HEK293 (cell line): ENCODE results near the gene PRPF6.

Experiments
- CTCF ChIA-PET: fragments of 350-600 bp; formaldehyde crosslinking; extraction: SDS; loops from one replicate; lab custom pipeline; 2021; ENCODE audit warnings: antibody characterized with exemption; lab: Yijun Ruan, JAX
- POLR2A ChIA-PET: fragments of 300-600 bp; formaldehyde crosslinking; extraction: SDS; loops from one replicate; lab custom pipeline; 2020; ENCODE audit warnings: antibody characterized with exemption, inconsistent platforms; lab: Yijun Ruan, JAX
- H3K27ac ChIP-seq: fragments of 200-500 bp; sonication (Bioruptor generic); 2 replicates; pipeline ENCODE4 v1.5.1; 2014; ENCODE audit warnings: low read depth, low read length, control low read depth, inconsistent platforms; ENCODE audit errors: extremely low read depth
- H3K36me3 ChIP-seq, 2 experiments: fragments of 200-500 bp in 1 of 2; sonication (Bioruptor generic) in 1 of 2; 1 replicate in 1 of 2; 2 replicates in 1 of 2; pipeline ENCODE4 v1.5.1; 2014 to 2017; ENCODE audit warnings: inconsistent platforms in 2 of 2, low read length in 2 of 2; ENCODE audit not compliant: control insufficient read depth in 2 of 2, insufficient read depth in 1 of 2
- H3K4me1 ChIP-seq: fragments of 200-500 bp; sonication (Bioruptor generic); 2 replicates; pipeline ENCODE4 v1.5.1; 2014; ENCODE audit warnings: mild to moderate bottlenecking, low read length, inconsistent platforms; ENCODE audit not compliant: control insufficient read depth, insufficient read depth
- H3K4me3 ChIP-seq: 2 replicates; pipeline ENCODE4 v1.5.1; 2011; ENCODE audit warnings: low read depth, mild to moderate bottlenecking, control low read depth, low read length, moderate library complexity
- H3K9me3 ChIP-seq: fragments of 200-500 bp; sonication (Bioruptor generic); 2 replicates; pipeline ENCODE4 v1.5.1; 2014; ENCODE audit warnings: low read depth, low read length, inconsistent platforms; ENCODE audit not compliant: control insufficient read depth, insufficient read depth
- IKZF3 ChIP-seq: fragments of 450-650 bp; IDR thresholded peaks from 2 replicates; pipeline ENCODE4 v1.5.0; 2018; ENCODE audit warnings: missing biosample characterization, mild to moderate bottlenecking, missing genetic modification characterization, moderate library complexity
- KLF9 ChIP-seq: fragments of 450-650 bp; formaldehyde crosslinking; IDR thresholded peaks from 2 replicates; pipeline ENCODE4 v1.5.1; 2016; ENCODE audit warnings: missing biosample characterization, missing genetic modification characterization, low read depth
- PATZ1 ChIP-seq: fragments of 450-650 bp; formaldehyde crosslinking; IDR thresholded peaks from 2 replicates; pipeline ENCODE4 v1.5.1; 2016; ENCODE audit warnings: missing biosample characterization, missing genetic modification characterization
- PRDM2 ChIP-seq: fragments of 450-650 bp; formaldehyde crosslinking; IDR thresholded peaks from 2 replicates; pipeline ENCODE4 v1.5.1; 2016; ENCODE audit warnings: missing biosample characterization, missing genetic modification characterization, borderline replicate concordance
- SCRT1 ChIP-seq: fragments of 450-650 bp; formaldehyde crosslinking; IDR thresholded peaks from 2 replicates; pipeline ENCODE4 v1.5.1; 2016; ENCODE audit warnings: missing biosample characterization, missing genetic modification characterization, borderline replicate concordance
- ZBTB1 ChIP-seq: fragments of 450-650 bp; formaldehyde crosslinking; IDR thresholded peaks from 2 replicates; pipeline ENCODE4 v1.5.1; 2016; ENCODE audit warnings: missing biosample characterization, missing genetic modification characterization
- ZBTB8A ChIP-seq: fragments of 450-650 bp; formaldehyde crosslinking; IDR thresholded peaks from 2 replicates; pipeline ENCODE4 v1.5.1; 2016; ENCODE audit warnings: missing biosample characterization, missing genetic modification characterization
- ZFHX2 ChIP-seq: fragments of 450-650 bp; formaldehyde crosslinking; conservative IDR thresholded peaks from 2 replicates; pipeline ENCODE4 v1.5.1; 2016; ENCODE audit warnings: missing biosample characterization, missing genetic modification characterization
- ZIC2 ChIP-seq: fragments of 450-650 bp; formaldehyde crosslinking; IDR thresholded peaks from 2 replicates; pipeline ENCODE4 v1.5.1; 2016; ENCODE audit warnings: missing biosample characterization, missing genetic modification characterization
- ZNF112 ChIP-seq: fragments of 450-650 bp; formaldehyde crosslinking; IDR thresholded peaks from 2 replicates; pipeline ENCODE4 v1.5.0; 2017; ENCODE audit warnings: missing biosample characterization, missing genetic modification characterization
- ZNF280D ChIP-seq: fragments of 450-650 bp; formaldehyde crosslinking; IDR thresholded peaks from 2 replicates; pipeline ENCODE4 v1.5.1; 2016; ENCODE audit warnings: missing biosample characterization, missing genetic modification characterization
- ZNF335 ChIP-seq: fragments of 450-650 bp; formaldehyde crosslinking; conservative IDR thresholded peaks from 2 replicates; pipeline ENCODE4 v1.5.1; 2016; ENCODE audit warnings: missing biosample characterization, missing genetic modification characterization
- ZNF530 ChIP-seq: fragments of 450-650 bp; formaldehyde crosslinking; IDR thresholded peaks from 2 replicates; pipeline ENCODE4 v1.5.1; 2016; ENCODE audit warnings: low read depth, missing biosample characterization, missing genetic modification characterization
- ZNF76 ChIP-seq: fragments of 450-650 bp; formaldehyde crosslinking; IDR thresholded peaks from 2 replicates; pipeline ENCODE4; 2016; ENCODE audit warnings: low read depth, missing biosample characterization, missing genetic modification characterization, borderline replicate concordance
- ZSCAN4 ChIP-seq: fragments of 450-650 bp; formaldehyde crosslinking; IDR thresholded peaks from 2 replicates; pipeline ENCODE4 v1.5.1; 2017; ENCODE audit warnings: missing biosample characterization, missing genetic modification characterization

The PRPF6 gene

GRCh38 chr20:64047046-64047389 lies 66.1 kb downstream of the PRPF6 start:
- ChIA-PET CTCF (interaction anchor here (0.5 kb wide), 2 partner anchors 33 to 847 kb away, joined by 3 read pairs; partner anchors contain the start of genes OPRL1 and RGS19), POLR2A (interaction anchor here (1.3 kb wide), 1 partner anchor 16 kb away, joined by 5 read pairs; the partner anchor contains the start of gene TCEA2)
- Histone ChIP-seq H3K4me1 (peaks cover 6% of the 10 kb centered on the region), H3K9me3 (no peaks in the 10 kb centered on the region), H3K4me3 (no peak overlapping the region), H3K36me3 (peaks cover 0 to 5% of the 10 kb centered on the region in 2 experiments; a peak in 1 of 3 replicates), H3K27ac (no peak overlapping the region)
- TF ChIP-seq PATZ1 (tag by site-specific recombination) (0 out of 2 replicates have a peak, but pooled peaks have one; percentile 24), IKZF3 (tag by site-specific recombination) (no peak), ZBTB1 (tag by site-specific recombination) (no peak), ZNF335 (tag by site-specific recombination) (no peak), ZNF76 (tag by site-specific recombination) (no peak), ZSCAN4 (tag by site-specific recombination) (no peak), PRDM2 (tag by site-specific recombination) (no peak), ZNF112 (tag by site-specific recombination) (no peak), ZIC2 (tag by site-specific recombination) (0 out of 2 replicates have a peak, but pooled peaks have one; percentile 0), ZFHX2 (tag by site-specific recombination) (peak; percentile 8; the same call in 1 of the 2 replicates)

GRCh38 chr20:64047968-64048401 lies 67.1 kb downstream of the PRPF6 start:
- POLR2A ChIA-PET: interaction anchor here (1.3 to 1.4 kb wide), 2 partner anchors 9 to 15 kb away, joined by 4 to 5 read pairs; partner anchors contain the start of gene TCEA2
- H3K4me3 ChIP-seq: no peak overlapping the region

More at GRCh38 chr20:64047968-64048401, 67.1 kb downstream of the PRPF6 start:
- peaks cover 0 to 5% of the 10 kb centered on the region in 2 experiments; a peak in 1 of 3 replicates for H3K36me3 ChIP-seq
- CTCF ChIA-PET: interaction anchor here (0.7 kb wide), 1 partner anchor 35 kb away, joined by 3 read pairs; no protein-coding TSS in a partner anchor
- TF ChIP-seq ZNF530 (tag by site-specific recombination) (no peak), SCRT1 (tag by site-specific recombination) (no peak), ZNF280D (tag by site-specific recombination) (no peak), ZBTB8A (tag by site-specific recombination) (0 out of 2 replicates have a peak, but pooled peaks have one; percentile 22), KLF9 (tag by site-specific recombination) (no peak)
- peaks cover 6% of the 10 kb centered on the region for H3K4me1 ChIP-seq
- no peak overlapping the region for H3K27ac ChIP-seq
- H3K9me3 ChIP-seq: no peaks in the 10 kb centered on the region
